ENCODE measurements around the gene TECRL. TPM values are rescaled to one million over a fixed set of nuclear protein-coding genes. Genes with fewer than 3 reads are reported as not detected.

TECRL gene
- total and polyA plus RNA-seq, 2 donors (not counting 1 experiment from before 2014, with no cell fraction given) = not detected

- Histone ChIP-seq H3K4me2 (ENCODE audit: extremely low read depth, insufficient read depth, low read length) (no peak overlapping the region), H3K9ac (ENCODE audit: insufficient read depth, low read length) (no peak overlapping the region), H3K27ac (ENCODE audit: insufficient read depth, low read length) (no peak overlapping the region), H2AFZ (ENCODE audit: low read length) (no peak overlapping the region), H3K36me3 (ENCODE audit: control insufficient read depth, insufficient read depth, low read length) (no peaks in the 10 kb centered on the region), H4K20me1 (ENCODE audit: control insufficient read depth, extremely low read depth, insufficient read depth, low read length) (no peaks in the 10 kb centered on the region), H3K79me2 (ENCODE audit: control insufficient read depth, insufficient read depth, low read length) (no peaks in the 10 kb centered on the region), H3K9me3 (ENCODE audit: control insufficient read depth, insufficient read depth, low read depth, low read length) (no peaks in the 10 kb centered on the region), H3K4me1 (ENCODE audit: control insufficient read depth, extremely low read depth, insufficient read depth, low read length) (no peaks in the 10 kb centered on the region), H3K4me3 (replicated peaks in 1 of 4; ENCODE audit: control extremely low read depth in 1 of 4, insufficient read depth in 1 of 4, low read depth in 3 of 4, low read length in 4 of 4) (no peak overlapping the region), H3K27me3 (ENCODE audit: control insufficient read depth, insufficient read depth, low read length) (no peaks in the 10 kb centered on the region)
- DNase-seq (ENCODE audit: low read depth in 2 of 2) = no peak
- TF ChIP-seq EZH2 (IDR thresholded peaks at IDR 0.05; ENCODE audit: low read length, missing control alignments) = no peak
- no peak for TF ChIP-seq CTCF (conservative IDR thresholded peaks at IDR 0.05 in 1 of 2, IDR thresholded peaks at IDR 0.05 in 1 of 2; ENCODE audit: low read depth in 1 of 2, low read length in 2 of 2)
These were observed 49.8 kb downstream of the TECRL start for GRCh38 chr4:64359489-64359888.

- Histone ChIP-seq H2AFZ (ENCODE audit: low read length) (no peak overlapping the region), H3K4me2 (ENCODE audit: extremely low read depth, insufficient read depth, low read length) (no peak overlapping the region), H3K4me3 (replicated peaks in 1 of 4; ENCODE audit: control extremely low read depth in 1 of 4, insufficient read depth in 1 of 4, low read depth in 3 of 4, low read length in 4 of 4) (no peak overlapping the region), H3K27ac (ENCODE audit: insufficient read depth, low read length) (no peak overlapping the region), H3K79me2 (ENCODE audit: control insufficient read depth, insufficient read depth, low read length) (no peaks in the 10 kb centered on the region), H3K27me3 (ENCODE audit: control insufficient read depth, insufficient read depth, low read length) (no peaks in the 10 kb centered on the region), H3K9me3 (ENCODE audit: control insufficient read depth, insufficient read depth, low read depth, low read length) (no peaks in the 10 kb centered on the region), H3K9ac (ENCODE audit: insufficient read depth, low read length) (no peak overlapping the region), H4K20me1 (ENCODE audit: control insufficient read depth, extremely low read depth, insufficient read depth, low read length) (no peaks in the 10 kb centered on the region), H3K36me3 (ENCODE audit: control insufficient read depth, insufficient read depth, low read length) (no peaks in the 10 kb centered on the region), H3K4me1 (ENCODE audit: control insufficient read depth, extremely low read depth, insufficient read depth, low read length) (no peaks in the 10 kb centered on the region)
- DNase-seq (ENCODE audit: low read depth in 2 of 2) = no peak
- TF ChIP-seq EZH2 (IDR thresholded peaks at IDR 0.05; ENCODE audit: low read length, missing control alignments) = no peak
- no peak for TF ChIP-seq CTCF (conservative IDR thresholded peaks at IDR 0.05 in 1 of 2, IDR thresholded peaks at IDR 0.05 in 1 of 2; ENCODE audit: low read depth in 1 of 2, low read length in 2 of 2)
These were observed 55.3 kb downstream of the TECRL start for GRCh38 chr4:64353904-64354303.

GRCh38 chr4:64341711-64342110 lies 67.5 kb downstream of the TECRL start:
- no peaks in the 10 kb centered on the region for H3K4me1 ChIP-seq (ENCODE audit: control insufficient read depth, extremely low read depth, insufficient read depth, low read length)
- no peak overlapping the region for H3K9ac ChIP-seq (ENCODE audit: insufficient read depth, low read length)
- no peaks in the 10 kb centered on the region for H3K9me3 ChIP-seq (ENCODE audit: control insufficient read depth, insufficient read depth, low read depth, low read length)
- H4K20me1 ChIP-seq (ENCODE audit: control insufficient read depth, extremely low read depth, insufficient read depth, low read length) = no peaks in the 10 kb centered on the region
- no peaks in the 10 kb centered on the region for H3K36me3 ChIP-seq (ENCODE audit: control insufficient read depth, insufficient read depth, low read length)
- no peak overlapping the region for H3K27ac ChIP-seq (ENCODE audit: insufficient read depth, low read length)
- TF ChIP-seq CTCF (conservative IDR thresholded peaks at IDR 0.05 in 1 of 2, IDR thresholded peaks at IDR 0.05 in 1 of 2; ENCODE audit: low read depth in 1 of 2, low read length in 2 of 2) (no peak), EZH2 (IDR thresholded peaks at IDR 0.05; ENCODE audit: low read length, missing control alignments) (no peak)
- no peaks in the 10 kb centered on the region for H3K27me3 ChIP-seq (ENCODE audit: control insufficient read depth, insufficient read depth, low read length)
- DNase-seq (ENCODE audit: low read depth in 2 of 2) = no peak
- H3K4me2 ChIP-seq (ENCODE audit: extremely low read depth, insufficient read depth, low read length) = no peak overlapping the region
- no peaks in the 10 kb centered on the region for H3K79me2 ChIP-seq (ENCODE audit: control insufficient read depth, insufficient read depth, low read length)
- H3K4me3 ChIP-seq (replicated peaks in 1 of 4; ENCODE audit: control extremely low read depth in 1 of 4, insufficient read depth in 1 of 4, low read depth in 3 of 4, low read length in 4 of 4) = no peak overlapping the region
- H2AFZ ChIP-seq (ENCODE audit: low read length) = no peak overlapping the region
